ENCODE data around the gene PRPF8. TPM values are rescaled to one million over a fixed set of nuclear protein-coding genes. Genes with fewer than 3 reads are reported as not detected.

PRPF8 gene
- total RNA-seq, 1 donor from 2014 or later: 202 TPM

DNA sequence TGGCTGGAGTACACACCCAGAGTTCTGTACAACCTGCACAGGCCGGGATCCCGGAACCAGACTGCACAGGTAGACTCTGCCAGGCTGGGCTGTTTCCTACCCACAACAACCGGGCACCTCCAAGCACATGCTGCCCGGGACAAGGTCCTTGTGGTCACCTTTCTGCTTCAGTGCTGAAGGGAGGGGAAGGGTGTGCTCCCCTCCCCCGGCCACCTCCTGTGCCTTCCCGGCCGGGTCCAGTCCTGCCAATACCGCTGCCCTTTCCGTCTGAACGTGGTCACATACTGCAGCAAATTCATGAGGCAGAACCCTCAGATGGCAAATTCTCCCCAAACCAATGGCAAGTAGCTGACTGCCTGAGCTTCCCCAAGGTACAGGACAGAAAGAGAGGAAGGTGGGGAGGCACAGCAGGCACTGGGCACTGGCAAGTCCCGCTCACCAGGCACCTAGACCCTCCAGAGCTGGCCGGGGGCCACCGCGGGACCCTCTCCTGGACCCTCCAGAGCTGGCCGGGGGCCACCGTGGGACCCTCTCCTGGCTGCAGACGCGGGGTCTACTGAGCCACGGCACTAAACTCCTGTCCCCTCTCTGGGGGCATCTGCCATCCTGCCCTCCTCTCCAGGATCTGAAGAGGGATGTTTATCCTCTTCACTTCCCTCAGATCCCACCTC is 78.9 kb downstream of the PRPF8 start:
- Histone ChIP-seq H3K27me3 (ENCODE audit: insufficient read depth, low read length) (no peaks in the 10 kb centered on the region), H3K9me3 (ENCODE audit: insufficient read depth, low read depth, low read length) (peaks cover 7% of the 10 kb centered on the region), H3K4me2 (ENCODE audit: low read length) (peak overlapping the region; percentile 41), H3K79me2 (ENCODE audit: insufficient read depth, low read length) (no peaks in the 10 kb centered on the region), H3K4me1 (ENCODE audit: insufficient read depth, low read length) (peaks cover 9% of the 10 kb centered on the region), H3K9ac (ENCODE audit: low read length) (no peak overlapping the region), H4K20me1 (ENCODE audit: insufficient read depth, low read length) (peaks cover 6% of the 10 kb centered on the region), H3K27ac (ENCODE audit: low read depth, low read length) (no peak overlapping the region), H3K36me3 (ENCODE audit: insufficient read depth, low read length) (no peaks in the 10 kb centered on the region), H3K4me3 (ENCODE audit: insufficient read depth, low read depth, low read length) (no peak overlapping the region), H2AFZ (ENCODE audit: low read depth, low read length) (peak overlapping the region; percentile 34)
- no peak overlapping the region for H3K27ac Mint-ChIP-seq (ENCODE audit: unreplicated experiment)
- no peaks in the 10 kb centered on the region for H3K9me3 Mint-ChIP-seq (ENCODE audit: unreplicated experiment)
- peaks cover 8% of the 10 kb centered on the region for H3K36me3 Mint-ChIP-seq (ENCODE audit: low read depth, unreplicated experiment)
- DNase-seq (ENCODE audit: low read depth): no peak
- H3K4me3 Mint-ChIP-seq (ENCODE audit: unreplicated experiment): no peak overlapping the region
- TF ChIP-seq EZH2 (IDR thresholded peaks at IDR 0.05; ENCODE audit: insufficient read depth, low read length): no peak
- TF ChIP-seq CTCF (IDR thresholded peaks at IDR 0.05; ENCODE audit: insufficient read depth, low read depth, low read length): no peak
- H3K27me3 Mint-ChIP-seq (ENCODE audit: low read depth, unreplicated experiment): peaks cover 2% of the 10 kb centered on the region
- H3K4me1 Mint-ChIP-seq (ENCODE audit: low read depth, unreplicated experiment): no peaks in the 10 kb centered on the region
- no peak for FAIRE-seq

GRCh38 chr17:1604831-1605528 is 79.7 kb downstream of the PRPF8 start:
- H3K79me2 ChIP-seq (ENCODE audit: insufficient read depth, low read length): no peaks in the 10 kb centered on the region
- H3K4me3 Mint-ChIP-seq (ENCODE audit: unreplicated experiment): no peak overlapping the region
- H3K27me3 ChIP-seq (ENCODE audit: insufficient read depth, low read length): no peaks in the 10 kb centered on the region
- H3K9me3 Mint-ChIP-seq (ENCODE audit: unreplicated experiment): no peaks in the 10 kb centered on the region
- H3K36me3 Mint-ChIP-seq (ENCODE audit: low read depth, unreplicated experiment): peaks cover 10% of the 10 kb centered on the region
- H3K9ac ChIP-seq (ENCODE audit: low read length): no peak overlapping the region
- FAIRE-seq (no peak), DNase-seq (ENCODE audit: low read depth) (no peak)
- H3K4me3 ChIP-seq (ENCODE audit: insufficient read depth, low read depth, low read length): no peak overlapping the region
- H3K27me3 Mint-ChIP-seq (ENCODE audit: low read depth, unreplicated experiment): peaks cover 2% of the 10 kb centered on the region
- peaks cover 9% of the 10 kb centered on the region for H3K4me1 ChIP-seq (ENCODE audit: insufficient read depth, low read length)
- no peak overlapping the region for H2AFZ ChIP-seq (ENCODE audit: low read depth, low read length)
- no peak overlapping the region for H3K27ac Mint-ChIP-seq (ENCODE audit: unreplicated experiment)
- no peak overlapping the region for H3K27ac ChIP-seq (ENCODE audit: low read depth, low read length)
- peaks cover 7% of the 10 kb centered on the region for H3K9me3 ChIP-seq (ENCODE audit: insufficient read depth, low read depth, low read length)
- TF ChIP-seq CTCF (IDR thresholded peaks at IDR 0.05; ENCODE audit: insufficient read depth, low read depth, low read length): no peak
- TF ChIP-seq EZH2 (IDR thresholded peaks at IDR 0.05; ENCODE audit: insufficient read depth, low read length): no peak
- H3K4me2 ChIP-seq (ENCODE audit: low read length): no peak overlapping the region
- H4K20me1 ChIP-seq (ENCODE audit: insufficient read depth, low read length): peaks cover 6% of the 10 kb centered on the region
- H3K36me3 ChIP-seq (ENCODE audit: insufficient read depth, low read length): no peaks in the 10 kb centered on the region
- no peaks in the 10 kb centered on the region for H3K4me1 Mint-ChIP-seq (ENCODE audit: low read depth, unreplicated experiment)

GRCh38 chr17:1601571-1601970 is 83.1 kb downstream of the PRPF8 start:
- peaks cover 6% of the 10 kb centered on the region for H4K20me1 ChIP-seq (ENCODE audit: insufficient read depth, low read length)
- H3K36me3 ChIP-seq (ENCODE audit: insufficient read depth, low read length): no peaks in the 10 kb centered on the region
- H3K27ac ChIP-seq (ENCODE audit: low read depth, low read length): no peak overlapping the region
- H3K27me3 ChIP-seq (ENCODE audit: insufficient read depth, low read length): no peaks in the 10 kb centered on the region
- H3K4me3 ChIP-seq (ENCODE audit: insufficient read depth, low read depth, low read length): no peak overlapping the region
- Mint-ChIP-seq H3K27me3 (ENCODE audit: low read depth, unreplicated experiment) (peaks cover 2% of the 10 kb centered on the region), H3K27ac (ENCODE audit: unreplicated experiment) (no peak overlapping the region), H3K4me3 (ENCODE audit: unreplicated experiment) (no peak overlapping the region), H3K4me1 (ENCODE audit: low read depth, unreplicated experiment) (no peaks in the 10 kb centered on the region), H3K9me3 (ENCODE audit: unreplicated experiment) (no peaks in the 10 kb centered on the region), H3K36me3 (ENCODE audit: low read depth, unreplicated experiment) (peaks cover 10% of the 10 kb centered on the region)
- FAIRE-seq: no peak
- no peak overlapping the region for H3K9ac ChIP-seq (ENCODE audit: low read length)
- no peak for DNase-seq (ENCODE audit: low read depth)
- no peak overlapping the region for H2AFZ ChIP-seq (ENCODE audit: low read depth, low read length)
- H3K9me3 ChIP-seq (ENCODE audit: insufficient read depth, low read depth, low read length): peaks cover 7% of the 10 kb centered on the region
- H3K4me2 ChIP-seq (ENCODE audit: low read length): no peak overlapping the region
- no peaks in the 10 kb centered on the region for H3K79me2 ChIP-seq (ENCODE audit: insufficient read depth, low read length)
- peaks cover 6% of the 10 kb centered on the region for H3K4me1 ChIP-seq (ENCODE audit: insufficient read depth, low read length)
- TF ChIP-seq EZH2 (IDR thresholded peaks at IDR 0.05; ENCODE audit: insufficient read depth, low read length) (no peak), CTCF (IDR thresholded peaks at IDR 0.05; ENCODE audit: insufficient read depth, low read depth, low read length) (no peak)

All from astrocyte (in vitro differentiated cells and primary cell).